GM12878 (cell line): ENCODE measurements around the gene CLN6. TPM values are rescaled to one million over a fixed set of nuclear protein-coding genes. Genes with fewer than 3 reads are reported as not detected.

Experiments used
- ATAC-seq: fragments of 200-7000 bp; cut with Tn5 transposase; 3 replicates; pipeline ENCODE4 v1.9.1; 2020; ENCODE audit warnings: mild to moderate bottlenecking, moderate library complexity
- BruUV-seq: library from RNA; stranded (reverse); fragments of 400-500 nt; replicated peaks from 2 replicates; lab custom pipeline; 2021; lab: Mats Ljungman, UMichigan
- CTCF ChIA-PET: fragments of 300-600 bp; sonication (Branson Sonifier 250); formaldehyde crosslinking; extraction: SDS; loops from one replicate; lab custom pipeline; 2021; ENCODE audit warnings: inconsistent platforms; lab: Yijun Ruan, JAX
- POLR2A ChIA-PET: fragments of 350-600 bp; formaldehyde crosslinking; extraction: SDS; loops from one replicate; lab custom pipeline; 2021; ENCODE audit warnings: inconsistent platforms; lab: Charles Lee
- RAD21 ChIA-PET: fragments of 300-600 bp; sonication (Branson Sonifier 250); formaldehyde crosslinking; loops from one replicate; lab custom pipeline; 2023; ENCODE audit warnings: antibody characterized with exemption; ENCODE audit not compliant: unreplicated experiment; lab: Charles Lee
- SMC1A ChIA-PET: fragments of 300-600 bp; sonication (Branson Sonifier 250); formaldehyde crosslinking; loops from one replicate; lab custom pipeline; 2023; ENCODE audit not compliant: unreplicated experiment, uncharacterized antibody; lab: Charles Lee
- DNase-seq: peaks from one replicate; pipeline ENCODE4 v3.0.0-alpha.2; 2011; ENCODE audit warnings: low read depth, low spot score
- FAIRE-seq: peaks from 3 replicates; lab custom pipeline; 2011; peaks lifted over from hg19 to GRCh38; lab: Jason Lieb, UNC
- H2AFZ ChIP-seq: 2 replicates; pipeline ENCODE4 v1.6.0; 2011; ENCODE audit warnings: low read depth, low read length, control low read depth; ENCODE audit not compliant: control insufficient read depth
- H3K27ac ChIP-seq: 2 replicates; pipeline ENCODE4 v1.5.1; 2011; ENCODE audit warnings: control low read depth; ENCODE audit not compliant: control insufficient read depth, insufficient read depth
- H3K27me3 ChIP-seq, 2 experiments: replicated peaks in 1 of 2; 2 replicates each; pipeline versions ENCODE4 v1.6.0 to v1.6.1; 2011; ENCODE audit warnings: low read length in 1 of 2; ENCODE audit not compliant: control insufficient read depth in 2 of 2, insufficient read depth in 2 of 2
- H3K36me3 ChIP-seq, 2 experiments: 2 replicates each; pipeline ENCODE4 v1.5.1; 2011; ENCODE audit warnings: low read length in 1 of 2; ENCODE audit not compliant: control insufficient read depth in 2 of 2, insufficient read depth in 2 of 2
- H3K4me1 ChIP-seq: 2 replicates; pipeline ENCODE4 v1.6.1; 2011; ENCODE audit warnings: mild to moderate bottlenecking, low read length, moderate library complexity, mixed read lengths; ENCODE audit not compliant: control insufficient read depth, insufficient read depth
- H3K4me2 ChIP-seq: 2 replicates; pipeline ENCODE4 v1.6.0; 2011; ENCODE audit warnings: control low read depth; ENCODE audit not compliant: control insufficient read depth, insufficient read depth
- H3K4me3 ChIP-seq: fragments of 200-600 bp; sonication (generic); 2 replicates; pipeline ENCODE4 v1.5.1; 2016
- H3K79me2 ChIP-seq: 2 replicates; pipeline ENCODE4 v1.6.0; 2011; ENCODE audit warnings: low read length; ENCODE audit not compliant: control insufficient read depth, insufficient read depth
- H3K9ac ChIP-seq: 2 replicates; pipeline ENCODE4 v1.8.0; 2011; ENCODE audit warnings: low read length, control low read depth, mixed read lengths; ENCODE audit not compliant: control insufficient read depth, insufficient read depth
- H3K9me3 ChIP-seq: replicated peaks from 3 replicates; pipeline ENCODE4 v1.5.1; 2011; ENCODE audit warnings: mild to moderate bottlenecking, low read length; ENCODE audit not compliant: control insufficient read depth, insufficient read depth
- H4K20me1 ChIP-seq: 2 replicates; pipeline ENCODE4 v1.6.0; 2011; ENCODE audit not compliant: control insufficient read depth, insufficient read depth
- BCL11A ChIP-seq: IDR thresholded peaks from 2 replicates; pipeline ENCODE4 v1.6.1; 2011; ENCODE audit warnings: low read depth, low read length
- CREB1 ChIP-seq: IDR thresholded peaks from 2 replicates; pipeline ENCODE4 v1.6.1; 2012; ENCODE audit warnings: low read depth, mild to moderate bottlenecking, inconsistent platforms
- EP300 ChIP-seq, 2 experiments: fragments of 150-350 bp in 1 of 2; IDR thresholded peaks; 2 replicates each; pipeline ENCODE4 v1.6.1; 2011 to 2012; ENCODE audit warnings: low read depth in 2 of 2, low read length in 2 of 2, borderline replicate concordance in 1 of 2, improper control_type of control experiment in 1 of 2, inconsistent platforms in 1 of 2; ENCODE audit not compliant: control insufficient read depth in 1 of 2
- HDAC2 ChIP-seq: fragments of 200-600 bp; sonication (generic); IDR thresholded peaks from 2 replicates; pipeline ENCODE4 v1.6.1; 2017
- KAT2A ChIP-seq: conservative IDR thresholded peaks from 2 replicates; pipeline ENCODE4 v1.6.1; 2011; ENCODE audit warnings: low read depth, low read length; ENCODE audit not compliant: control insufficient read depth
- RUNX3 ChIP-seq: IDR thresholded peaks from 2 replicates; pipeline ENCODE4 v1.6.1; 2012; ENCODE audit warnings: low read length, inconsistent platforms
- WGBS: methylation state at CpG from one replicate; pipeline ENCODE4 v1.1.6; 2016; ENCODE audit warnings: low lambda C conversion rate; ENCODE audit not compliant: insufficient replicate concordance, insufficient coverage; ENCODE audit errors: missing lambda C conversion rate; 5-methylcytosine and 5-hydroxymethylcytosine counted together
- in situ Hi-C: fragments of 300-500 bp; cut with MboI; formaldehyde crosslinking; loops from 9 replicates; pipeline ENCODE4 v1.14.3; 2018; ENCODE audit warnings: mixed read lengths
- intact Hi-C: fragments of 100-400 bp; cut with micrococcal nuclease; formaldehyde crosslinking; loops from one replicate; pipeline ENCODE4 v1.14.2; 2022; ENCODE audit not compliant: unreplicated experiment
- polyA plus RNA-seq, 11 experiments: library from polyadenylated mRNA; depleted of rRNA in 4 of 11; unstranded in 6 of 11; stranded (reverse) in 5 of 11; fragments of >200 nt; fragmentation: Nextera tagmentation in 4 of 11; fragmentation: Illumina TruSeq in 1 of 11; extraction: Ambion mirVana in 4 of 11; extraction: Trizol in 1 of 11; gene quantifications; 1 replicate in 1 of 11; 2 replicates in 10 of 11; pipeline versions ENCODE4 v1.2.1 to v1.2.3, GENCODE V29; 2011 to 2016; ENCODE audit warnings: inconsistent platforms in 2 of 11, missing spikeins in 2 of 11, low read depth in 1 of 11
- total RNA-seq, 4 experiments: library from RNA; depleted of rRNA in 3 of 4; stranded (reverse); fragments of >200 nt in 3 of 4; fragmentation: Illumina TruSeq in 1 of 4; extraction: Trizol in 1 of 4; gene quantifications; 2 replicates each; pipeline versions ENCODE4 v1.2.1 to v1.2.3, GENCODE V29; 2013 to 2021
- TF ChIP-seq, protein P1 (sequence below): fragments of 150-350 bp; IDR thresholded peaks from 2 replicates; pipeline ENCODE4 v1.6.1; 2014; ENCODE audit warnings: mild to moderate bottlenecking, low read depth, low read length
- TF ChIP-seq, protein P2 (sequence below): fragments of 450-650 bp; conservative IDR thresholded peaks from 2 replicates; pipeline ENCODE4 v1.6.1; 2017; ENCODE audit warnings: mild to moderate bottlenecking, moderate library complexity

CLN6 gene
- total and polyA plus RNA-seq, 10 of the 15 experiments (the other 5 are each of a cell fraction or from before 2014, with no cell fraction given): 0.74 to 69.0 (median 30.3) TPM

DNA sequence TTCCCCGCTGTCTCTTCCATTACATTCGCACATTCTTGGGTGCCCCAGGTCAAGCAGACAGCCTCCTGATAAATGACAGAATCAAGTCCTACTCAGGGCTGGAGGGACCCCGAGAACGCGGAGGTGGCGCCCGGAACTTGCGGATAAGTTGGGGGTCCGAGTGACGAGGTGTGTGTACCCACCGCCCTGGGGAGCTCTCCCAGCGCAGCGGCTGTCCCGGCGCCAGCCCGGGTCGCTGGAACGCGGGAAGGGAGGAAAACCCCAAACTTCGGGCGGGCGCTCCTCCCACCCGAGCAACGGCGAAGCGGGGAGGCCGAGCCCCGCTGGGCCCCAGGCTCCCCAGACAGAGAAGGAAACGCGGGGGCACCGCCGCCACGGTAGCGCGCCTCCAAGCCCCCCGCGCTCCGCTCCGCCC lies 550 bp downstream of the CLN6 start:
- BruUV-seq: no TSS peak
- CTCF ChIA-PET: interaction anchor here (0.8 to 3.2 kb wide), 4 partner anchors 24 to 394 kb away, joined by 4 to 13 read pairs (median 6); partner anchors contain the start of gene FEM1B
- no peak for DNase-seq

More for the DNA sequence above, 550 bp downstream of the CLN6 start:
- FAIRE-seq (no peak), ATAC-seq (peak; percentile 11)
- intact Hi-C loops: loop anchor here (5.0 kb wide), 1 partner anchor 367 kb away; no protein-coding TSS in a partner anchor
- ChIA-PET SMC1A (interaction anchor here (1.1 to 2.2 kb wide), 2 partner anchors 22 to 32 kb away, joined by 3 to 8 read pairs; no protein-coding TSS in a partner anchor), POLR2A (interaction anchor here (0.9 to 2.2 kb wide), 2 partner anchors 48 to 375 kb away, joined by 3 to 8 read pairs; partner anchors contain the start of gene FEM1B), RAD21 (interaction anchor here (1.0 to 2.6 kb wide), 2 partner anchors 174 to 366 kb away, joined by 5 to 13 read pairs; no protein-coding TSS in a partner anchor)
- H4K20me1 ChIP-seq: no peaks in the 10 kb centered on the region
- in situ Hi-C loops: no loop called here
- peak overlapping the region; percentile 94 for H2AFZ ChIP-seq
- peaks cover 52% of the 10 kb centered on the region for H3K79me2 ChIP-seq
- no peaks in the 10 kb centered on the region for H3K9me3 ChIP-seq
- H3K36me3 ChIP-seq: no peaks in the 10 kb centered on the region
- H3K27ac ChIP-seq: peak overlapping the region; percentile 90
- peak overlapping the region; percentile 90 for H3K9ac ChIP-seq
- H3K4me3 ChIP-seq: peak overlapping the region; percentile 99
- H3K4me2 ChIP-seq: peak overlapping the region; percentile 84
- no peaks in the 10 kb centered on the region for H3K27me3 ChIP-seq
- WGBS: under 1% methylated on average over 39 of the region's 39 CpGs
- TF ChIP-seq EP300 (IDR thresholded peaks at IDR 0.05; ENCODE audit: borderline replicate concordance in 1 of 2, control insufficient read depth in 1 of 2, low read depth in 2 of 2, low read length in 2 of 2) (0 out of 4 replicates have a peak, but pooled peaks of 1 of the 2 experiments have one; percentile 18), CREB1 (0 out of 2 replicates have a peak, but pooled peaks have one; percentile 19), RUNX3 (0 out of 2 replicates have a peak, but pooled peaks have one; percentile 10), BCL11A (0 out of 2 replicates have a peak, but pooled peaks have one; percentile 29), HDAC2 (no peak), KAT2A (no peak)
- TF ChIP-seq, protein P1, sequence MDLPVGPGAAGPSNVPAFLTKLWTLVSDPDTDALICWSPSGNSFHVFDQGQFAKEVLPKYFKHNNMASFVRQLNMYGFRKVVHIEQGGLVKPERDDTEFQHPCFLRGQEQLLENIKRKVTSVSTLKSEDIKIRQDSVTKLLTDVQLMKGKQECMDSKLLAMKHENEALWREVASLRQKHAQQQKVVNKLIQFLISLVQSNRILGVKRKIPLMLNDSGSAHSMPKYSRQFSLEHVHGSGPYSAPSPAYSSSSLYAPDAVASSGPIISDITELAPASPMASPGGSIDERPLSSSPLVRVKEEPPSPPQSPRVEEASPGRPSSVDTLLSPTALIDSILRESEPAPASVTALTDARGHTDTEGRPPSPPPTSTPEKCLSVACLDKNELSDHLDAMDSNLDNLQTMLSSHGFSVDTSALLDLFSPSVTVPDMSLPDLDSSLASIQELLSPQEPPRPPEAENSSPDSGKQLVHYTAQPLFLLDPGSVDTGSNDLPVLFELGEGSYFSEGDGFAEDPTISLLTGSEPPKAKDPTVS: no peak
- TF ChIP-seq, protein P2, sequence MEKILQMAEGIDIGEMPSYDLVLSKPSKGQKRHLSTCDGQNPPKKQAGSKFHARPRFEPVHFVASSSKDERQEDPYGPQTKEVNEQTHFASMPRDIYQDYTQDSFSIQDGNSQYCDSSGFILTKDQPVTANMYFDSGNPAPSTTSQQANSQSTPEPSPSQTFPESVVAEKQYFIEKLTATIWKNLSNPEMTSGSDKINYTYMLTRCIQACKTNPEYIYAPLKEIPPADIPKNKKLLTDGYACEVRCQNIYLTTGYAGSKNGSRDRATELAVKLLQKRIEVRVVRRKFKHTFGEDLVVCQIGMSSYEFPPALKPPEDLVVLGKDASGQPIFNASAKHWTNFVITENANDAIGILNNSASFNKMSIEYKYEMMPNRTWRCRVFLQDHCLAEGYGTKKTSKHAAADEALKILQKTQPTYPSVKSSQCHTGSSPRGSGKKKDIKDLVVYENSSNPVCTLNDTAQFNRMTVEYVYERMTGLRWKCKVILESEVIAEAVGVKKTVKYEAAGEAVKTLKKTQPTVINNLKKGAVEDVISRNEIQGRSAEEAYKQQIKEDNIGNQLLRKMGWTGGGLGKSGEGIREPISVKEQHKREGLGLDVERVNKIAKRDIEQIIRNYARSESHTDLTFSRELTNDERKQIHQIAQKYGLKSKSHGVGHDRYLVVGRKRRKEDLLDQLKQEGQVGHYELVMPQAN: peak; percentile 93; the same call in 1 of the 2 replicates
- TF ChIP-seq, all 136 proteins: peak for 5
- H3K4me1 ChIP-seq: peaks cover 43% of the 10 kb centered on the region
